HEK293T (cell line): ENCODE results near the gene FEM1C.

Source experiments
- FOXK2 ChIP-seq: fragments of 450-650 bp; IDR thresholded peaks from 2 replicates; pipeline ENCODE4 v1.6.1; 2016; ENCODE audit warnings: mild to moderate bottlenecking
- FOXM1 ChIP-seq: fragments of 450-650 bp; IDR thresholded peaks from 2 replicates; pipeline ENCODE4 v1.6.1; 2017; ENCODE audit warnings: mild to moderate bottlenecking, borderline replicate concordance
- PKNOX1 ChIP-seq: fragments of 450-650 bp; IDR thresholded peaks from 2 replicates; pipeline ENCODE4 v1.6.1; 2016
- SP1 ChIP-seq: fragments of 450-650 bp; IDR thresholded peaks from 2 replicates; pipeline ENCODE4 v1.6.1; 2017
- SUZ12 ChIP-seq: fragments of 450-650 bp; IDR thresholded peaks from 2 replicates; pipeline ENCODE4 v1.6.1; 2016; ENCODE audit warnings: mild to moderate bottlenecking
- ZNF384 ChIP-seq: fragments of 450-650 bp; IDR thresholded peaks from 2 replicates; pipeline ENCODE4 v1.6.1; 2016

- TF ChIP-seq SUZ12 (no peak), SP1 (no peak), PKNOX1 (no peak), FOXM1 (no peak), FOXK2 (no peak), ZNF384 (no peak)
Observed at GRCh38 chr5:115542651-115543364, 1.8 kb downstream of the FEM1C start.
